Stimulated activated naive CD8-positive, alpha-beta T cell treated with anti-CD3 and anti-CD28 coated beads, Interleukin-15, amount 100 ng/mL, for 72 hours (primary cell): ENCODE data around the gene CBS.
"Not testable (repeated sequence)": the region's sequence is repeated elsewhere in the genome, so short reads cannot be mapped to it uniquely, and the experiment has no call there.

ENCODE experiments used
- ATAC-seq: fragments of 150-1000 bp; cut with Tn5 transposase; 2 replicates; pipeline ENCODE4 v1.10.0; 2021; ENCODE audit warnings: mild to moderate bottlenecking, moderate library complexity
- DNase-seq, 2 donors: peaks; one replicate each; pipeline ENCODE4 v3.0.0; 2021 to 2022
- H3K27ac Mint-ChIP-seq, 2 donors: one replicate each; pipeline ENCODE4 v1.8.0; 2022; ENCODE audit warnings: mild to moderate bottlenecking in 2 of 2, mixed read lengths in 2 of 2, moderate library complexity in 2 of 2
- H3K27me3 Mint-ChIP-seq: one replicate; pipeline ENCODE4 v1.8.0; 2022; ENCODE audit warnings: mixed read lengths
- H3K4me1 Mint-ChIP-seq: one replicate; pipeline ENCODE4 v1.8.0; 2022; ENCODE audit warnings: mild to moderate bottlenecking, mixed read lengths
- H3K4me3 Mint-ChIP-seq, 2 donors: one replicate each; pipeline ENCODE4 v1.8.0; 2022; ENCODE audit warnings: mild to moderate bottlenecking in 2 of 2, mixed read lengths in 2 of 2, moderate library complexity in 1 of 2
- H3K9me3 Mint-ChIP-seq, 2 donors: one replicate each; pipeline ENCODE4 v1.8.0; 2022; ENCODE audit warnings: mixed read lengths in 2 of 2

Gene CBS

DNA sequence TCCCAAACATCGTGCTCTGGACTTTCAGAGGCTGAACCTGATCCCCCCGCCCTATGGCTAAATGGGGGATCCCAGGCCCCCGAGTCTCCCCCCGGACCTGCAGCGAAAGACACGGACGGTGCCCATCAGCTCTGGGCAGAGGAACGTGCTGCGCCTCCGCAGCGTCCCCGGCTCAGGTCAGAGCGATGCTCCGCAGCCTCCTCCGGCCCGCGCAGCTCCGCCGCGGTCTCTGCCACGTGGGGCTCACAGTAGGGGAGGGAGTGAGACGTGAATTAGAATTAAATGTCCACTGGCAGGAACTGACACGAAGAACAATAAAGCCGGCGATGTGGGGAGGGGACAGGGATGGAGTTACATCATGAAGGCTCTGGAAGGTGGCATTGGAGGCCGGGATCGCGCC is 1.0 kb upstream of the CBS start:
- not testable (repeated sequence) for H3K27ac Mint-ChIP-seq, ATAC-seq

DNA sequence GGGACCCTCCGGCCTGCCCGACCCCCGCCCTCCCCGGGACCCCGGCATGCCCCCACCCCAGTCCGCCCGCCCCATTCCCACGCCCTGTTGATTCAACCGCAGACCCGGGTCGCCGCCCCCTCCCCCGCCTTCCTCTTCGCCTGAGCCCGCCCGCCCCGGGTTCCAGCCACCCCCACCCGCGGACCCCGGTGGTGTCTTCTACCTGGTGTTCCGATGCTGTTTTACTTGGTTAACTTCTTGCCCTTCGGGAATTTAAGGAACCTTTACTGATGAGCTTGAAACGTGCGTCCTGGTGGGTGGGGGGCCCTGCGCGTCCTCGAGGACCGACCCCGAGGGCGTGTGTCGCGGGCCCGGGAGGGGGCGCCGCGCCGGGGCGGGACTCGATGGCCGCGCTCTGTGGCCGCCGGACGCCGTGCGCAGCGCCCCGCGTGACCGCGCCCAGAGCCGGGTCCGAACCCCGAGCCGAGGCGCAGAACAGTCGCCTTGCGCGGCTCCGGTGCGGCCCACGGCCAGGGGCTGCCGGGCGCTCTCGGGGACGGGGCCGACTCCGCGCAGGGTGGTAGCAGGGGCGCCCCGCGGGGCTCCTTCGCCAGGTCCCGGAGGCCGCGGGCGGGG is 495 bp upstream of the CBS start:
- H3K4me1 Mint-ChIP-seq, DNase-seq, H3K9me3 Mint-ChIP-seq, H3K27me3 Mint-ChIP-seq, H3K27ac Mint-ChIP-seq, H3K4me3 Mint-ChIP-seq: not testable (repeated sequence)
- peak; percentile 62 for ATAC-seq

More for the DNA sequence above, 1.0 kb upstream of the CBS start:
- DNase-seq, H3K4me3 Mint-ChIP-seq, H3K27me3 Mint-ChIP-seq, H3K4me1 Mint-ChIP-seq, H3K9me3 Mint-ChIP-seq: not testable (repeated sequence)

DNA sequence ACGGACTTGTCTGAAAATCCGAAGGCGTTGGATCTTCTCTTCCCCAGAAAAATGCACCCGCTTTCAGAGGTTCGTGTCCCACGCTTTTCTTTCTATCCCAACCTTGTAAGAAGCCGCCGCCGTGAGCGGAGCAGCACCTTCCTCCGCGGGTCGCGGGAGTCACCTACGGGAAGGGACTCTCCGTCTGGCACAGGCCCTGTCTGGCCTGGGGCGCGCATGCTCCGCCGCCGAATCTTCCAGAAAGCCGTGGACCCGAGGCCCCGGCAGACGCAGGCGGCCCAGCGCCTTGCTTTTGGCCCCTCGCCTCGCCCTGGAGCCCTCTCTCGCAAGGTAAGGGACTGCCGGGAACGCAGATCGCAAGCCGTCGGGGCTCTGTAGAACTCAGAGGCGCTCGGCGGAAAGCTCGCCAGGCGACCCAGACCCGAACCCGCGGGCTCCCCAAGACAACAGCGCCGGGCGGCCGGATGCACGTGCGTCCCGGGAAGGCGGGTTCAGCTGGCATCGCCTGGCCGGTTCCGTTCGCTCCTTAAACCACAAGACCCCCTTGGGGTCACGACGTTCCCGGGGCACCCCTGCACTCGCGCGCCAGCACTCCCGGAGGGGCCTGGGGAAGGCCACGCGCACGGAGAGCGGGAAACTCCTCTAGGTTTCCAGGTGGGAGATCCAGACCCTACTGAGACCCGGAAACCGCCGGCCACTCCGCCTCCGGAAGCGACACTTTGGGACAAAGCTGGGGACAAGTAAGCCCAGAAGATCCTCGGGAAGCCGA is 1.1 kb downstream of the CBS start:
- H3K27me3 Mint-ChIP-seq, H3K9me3 Mint-ChIP-seq, H3K4me3 Mint-ChIP-seq, H3K27ac Mint-ChIP-seq, DNase-seq, H3K4me1 Mint-ChIP-seq: not testable (repeated sequence)
- peak; percentile 56 for ATAC-seq

DNA sequence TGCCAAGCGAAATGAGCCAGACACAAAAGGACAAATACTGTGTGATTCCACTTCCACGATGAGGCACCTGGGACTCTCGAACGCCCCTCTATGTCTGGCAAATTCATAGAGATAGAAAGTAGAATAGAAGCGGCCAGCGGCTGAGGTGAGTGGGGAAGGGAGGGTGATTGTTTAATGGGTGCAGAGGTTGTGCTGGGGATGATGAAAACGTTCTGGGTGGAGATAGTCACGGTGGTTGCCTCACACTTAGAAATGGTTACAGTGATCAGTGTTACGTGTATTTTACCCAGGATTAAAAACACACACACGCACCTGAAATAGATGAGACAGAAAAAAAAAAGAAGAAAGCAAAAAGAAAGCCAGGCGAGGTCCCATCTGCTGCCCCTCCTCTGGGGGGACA is 2.9 kb downstream of the CBS start:
- H3K4me1 Mint-ChIP-seq, DNase-seq, H3K27ac Mint-ChIP-seq, H3K4me3 Mint-ChIP-seq, H3K27me3 Mint-ChIP-seq, ATAC-seq, H3K9me3 Mint-ChIP-seq: not testable (repeated sequence)

DNA sequence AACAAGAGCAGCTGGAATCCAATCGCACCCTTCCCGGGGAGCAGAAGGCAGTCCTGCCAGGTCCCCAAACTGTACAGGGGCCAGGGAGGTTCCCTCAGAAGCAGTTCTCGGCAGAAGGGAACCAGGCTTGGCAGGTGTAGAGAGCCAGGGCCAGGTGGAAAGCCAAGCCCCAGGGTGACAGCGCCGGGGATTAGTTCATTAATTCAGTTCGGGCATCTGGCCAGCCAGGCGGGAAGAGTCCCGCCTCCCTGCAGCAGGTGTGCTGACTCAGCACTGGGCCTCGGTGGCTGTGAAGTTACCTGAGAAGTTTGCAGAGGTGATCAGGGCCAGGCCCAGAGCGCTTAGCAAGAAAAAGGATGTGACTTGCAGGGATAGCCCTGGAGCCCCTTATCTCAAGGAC is 6.0 kb downstream of the CBS start:
- not testable (repeated sequence) for H3K27ac Mint-ChIP-seq, H3K4me1 Mint-ChIP-seq, H3K27me3 Mint-ChIP-seq, DNase-seq, H3K9me3 Mint-ChIP-seq, ATAC-seq, H3K4me3 Mint-ChIP-seq

DNA sequence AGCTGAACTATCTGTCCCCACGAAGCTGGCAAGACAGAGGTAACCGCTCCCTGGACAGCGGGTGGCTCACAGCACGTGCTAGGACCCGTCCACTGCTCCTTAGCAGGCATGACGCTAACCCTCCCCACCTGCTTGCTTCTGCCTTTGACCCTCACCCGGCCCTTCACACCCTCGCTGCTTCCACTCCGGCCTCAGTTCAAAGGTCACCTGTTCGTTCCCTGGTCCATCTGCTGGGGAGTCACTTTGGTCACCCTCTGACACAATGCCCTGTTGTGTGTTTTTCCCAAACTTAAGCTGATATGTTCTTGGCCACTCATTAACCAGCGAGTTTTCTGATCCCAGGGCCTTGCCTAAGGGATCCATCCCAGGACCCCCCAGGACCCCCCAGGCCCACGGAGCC is 7.6 kb downstream of the CBS start:
- not testable (repeated sequence) for ATAC-seq, H3K4me1 Mint-ChIP-seq, H3K27ac Mint-ChIP-seq, H3K27me3 Mint-ChIP-seq, H3K9me3 Mint-ChIP-seq, DNase-seq, H3K4me3 Mint-ChIP-seq

DNA sequence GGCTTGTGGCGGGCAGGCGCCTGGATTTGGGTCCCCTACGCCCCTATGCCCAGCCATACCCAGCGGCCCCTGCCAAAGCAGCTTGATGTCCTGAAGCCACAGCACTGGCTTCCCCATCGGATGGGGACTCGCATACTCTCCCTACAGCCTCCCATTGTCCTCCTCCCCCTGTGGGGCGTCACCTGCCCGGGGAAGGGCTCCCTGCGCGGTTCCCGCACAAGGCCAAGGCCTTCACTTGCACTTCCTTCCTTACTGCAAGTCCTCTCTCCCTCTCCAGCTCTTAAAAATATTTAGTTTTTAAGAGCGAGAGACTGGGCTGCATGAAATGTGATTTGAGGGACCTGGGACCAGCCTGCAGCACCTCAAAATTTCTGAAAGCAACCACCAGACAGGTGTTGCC is 8.9 kb downstream of the CBS start:
- H3K27ac Mint-ChIP-seq, H3K9me3 Mint-ChIP-seq, H3K4me3 Mint-ChIP-seq, DNase-seq, H3K4me1 Mint-ChIP-seq, H3K27me3 Mint-ChIP-seq, ATAC-seq: not testable (repeated sequence)

DNA sequence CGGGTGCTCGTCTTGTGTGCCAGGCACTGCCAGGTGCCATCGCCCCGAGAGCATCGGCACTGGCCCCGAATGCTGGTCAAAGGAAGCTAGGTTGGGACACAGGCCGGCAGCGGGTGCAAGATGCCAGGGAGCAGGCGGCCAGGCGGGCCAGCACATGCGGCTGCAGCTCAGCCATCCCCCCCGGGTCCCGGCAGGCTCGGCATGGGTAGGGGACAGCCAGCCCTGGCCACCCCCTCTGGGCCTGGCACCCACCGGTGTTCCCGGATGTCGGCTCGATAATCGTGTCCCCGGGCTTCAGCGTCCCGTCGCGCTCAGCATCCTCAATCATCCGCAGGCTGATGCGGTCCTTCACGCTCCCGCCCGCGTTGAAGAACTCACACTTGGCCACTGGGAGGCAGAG is 9.6 kb downstream of the CBS start:
- DNase-seq, H3K4me1 Mint-ChIP-seq, H3K27me3 Mint-ChIP-seq, H3K9me3 Mint-ChIP-seq, H3K4me3 Mint-ChIP-seq, H3K27ac Mint-ChIP-seq: not testable (repeated sequence)
- ATAC-seq = peak; percentile 9

DNA sequence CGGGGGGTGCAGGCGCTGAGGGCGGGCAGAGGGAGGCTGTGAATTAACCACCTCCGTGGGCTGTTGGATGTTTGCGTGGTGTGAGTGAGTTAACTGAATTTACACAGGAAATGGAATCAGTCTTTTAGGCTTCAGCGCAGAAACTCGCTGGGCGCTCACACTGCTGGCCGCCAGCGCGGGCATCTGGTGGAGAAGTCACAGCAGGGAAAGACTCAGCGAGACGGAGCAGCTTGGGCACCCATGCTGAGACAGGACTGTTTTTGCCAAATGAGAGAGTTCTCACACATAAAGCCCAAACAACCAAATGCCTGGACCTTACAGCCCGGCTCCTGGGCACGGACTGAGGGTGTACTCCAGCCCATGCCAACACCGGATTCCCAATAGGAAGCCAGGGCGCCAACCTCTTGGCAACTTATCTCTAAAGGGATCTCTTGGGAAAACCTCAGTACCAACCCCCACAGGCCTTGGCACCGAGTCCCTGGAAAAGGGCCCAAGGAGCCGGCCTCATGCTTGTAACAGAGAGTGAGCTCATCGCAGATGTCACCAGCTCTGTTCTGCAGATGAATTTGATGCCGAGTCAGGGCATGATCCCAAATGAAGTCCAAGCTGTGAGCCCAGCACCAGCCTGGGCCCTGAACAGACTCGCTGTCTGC is 11.2 kb downstream of the CBS start:
- H3K27ac Mint-ChIP-seq, DNase-seq, H3K27me3 Mint-ChIP-seq, H3K4me1 Mint-ChIP-seq, H3K9me3 Mint-ChIP-seq, H3K4me3 Mint-ChIP-seq, ATAC-seq: not testable (repeated sequence)

DNA sequence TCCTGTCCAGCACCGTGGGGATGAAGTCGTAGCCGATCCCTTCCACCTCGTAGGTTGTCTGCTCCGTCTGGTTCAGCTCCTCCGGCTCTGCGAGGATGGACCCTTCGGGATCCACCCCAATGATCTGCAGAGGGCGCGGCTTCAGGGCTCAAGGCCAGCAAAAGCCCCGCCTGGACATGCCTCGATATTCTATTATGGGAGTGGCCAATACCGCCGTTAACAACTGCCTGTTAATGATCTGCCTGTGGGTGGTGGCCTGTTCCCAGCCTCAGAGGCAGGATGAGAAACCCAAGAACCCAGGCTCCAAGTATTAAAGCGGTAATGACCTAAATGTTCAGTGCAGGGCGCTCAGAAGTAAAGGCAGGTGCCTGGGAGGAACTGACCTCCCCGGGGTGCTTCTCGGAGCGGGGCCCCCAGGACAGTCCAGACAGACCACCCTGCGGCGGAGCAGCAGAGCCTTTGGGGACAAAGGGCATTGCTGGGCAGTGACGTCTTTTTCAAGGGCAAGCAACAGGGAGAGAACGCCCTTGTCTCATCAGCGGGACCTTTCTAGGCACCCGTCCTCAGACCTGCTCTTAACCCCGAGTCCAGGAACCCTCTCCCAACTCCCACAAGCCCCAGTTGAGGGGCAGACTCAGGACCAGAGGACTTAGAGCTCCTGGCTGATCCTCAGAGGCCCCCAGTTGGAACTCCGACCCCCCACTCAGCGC is 12.5 kb downstream of the CBS start:
- not testable (repeated sequence) for H3K27ac Mint-ChIP-seq, H3K9me3 Mint-ChIP-seq, H3K4me3 Mint-ChIP-seq, DNase-seq, H3K27me3 Mint-ChIP-seq, H3K4me1 Mint-ChIP-seq, ATAC-seq

DNA sequence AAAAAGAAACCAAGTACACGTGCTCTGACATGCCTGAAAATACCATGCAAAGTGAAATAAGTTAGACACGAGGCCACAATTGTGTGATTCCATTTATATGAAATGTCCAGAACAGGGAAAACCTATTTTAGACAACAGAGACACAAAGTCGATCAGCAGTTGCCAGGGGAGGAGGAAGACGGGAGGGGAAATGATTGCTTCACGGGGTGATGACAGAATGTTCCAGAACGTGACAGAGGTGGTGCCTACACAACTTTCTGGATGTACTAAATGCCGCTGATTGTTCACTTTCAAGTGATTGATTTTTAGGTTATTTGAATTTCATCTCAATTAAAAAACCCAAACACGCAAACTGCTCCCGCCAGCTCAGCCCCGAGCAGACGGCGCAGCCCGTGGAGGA is 22.5 kb downstream of the CBS start:
- DNase-seq, H3K4me3 Mint-ChIP-seq, H3K27me3 Mint-ChIP-seq, H3K9me3 Mint-ChIP-seq, H3K27ac Mint-ChIP-seq, H3K4me1 Mint-ChIP-seq, ATAC-seq: not testable (repeated sequence)

DNA sequence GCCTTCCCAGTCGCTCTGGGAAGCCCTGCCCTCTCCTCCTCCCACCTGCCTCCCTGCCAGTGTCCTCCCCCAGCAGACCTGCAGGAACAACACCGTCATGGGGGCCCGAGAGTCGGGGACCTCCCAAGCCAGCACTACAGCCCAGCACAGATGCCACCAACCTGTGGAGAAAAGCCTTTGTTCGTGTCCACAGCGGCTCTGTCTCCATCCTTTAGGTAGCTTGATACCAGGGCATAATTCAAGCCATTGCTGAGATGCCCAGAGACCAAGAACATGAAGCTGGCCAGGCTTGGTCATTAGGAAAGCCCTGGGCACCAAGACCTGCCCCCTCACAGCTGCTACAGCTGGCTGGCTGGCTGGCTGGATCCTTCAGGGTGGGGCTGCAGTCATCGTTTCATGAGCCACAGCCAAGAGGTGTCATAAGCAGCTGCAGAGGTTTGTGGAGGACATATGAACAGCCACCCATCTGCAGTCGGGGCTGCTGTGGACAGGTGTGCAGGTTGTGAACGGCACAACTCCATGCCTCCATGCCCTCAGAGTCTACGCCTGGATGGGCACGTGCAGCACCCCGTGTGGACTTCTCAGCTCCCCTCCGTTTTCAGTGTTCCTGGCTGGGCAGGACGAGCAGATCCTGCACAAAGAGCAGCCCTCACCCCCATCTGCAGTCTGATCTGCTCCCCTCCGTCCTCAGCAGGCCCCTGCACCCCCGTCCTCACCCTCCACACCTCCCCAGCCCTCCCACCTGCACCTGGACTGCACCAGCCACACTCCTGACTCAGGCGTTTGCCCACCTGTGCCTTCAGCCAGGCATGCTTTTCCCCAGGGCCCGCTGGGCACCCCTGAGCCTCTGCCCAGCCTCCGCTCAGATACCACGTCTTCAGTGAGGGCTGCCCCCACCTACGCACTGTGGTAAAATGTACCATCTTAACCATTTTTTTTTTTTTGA is 29.5 kb downstream of the CBS start:
- not testable (repeated sequence) for H3K27me3 Mint-ChIP-seq, H3K9me3 Mint-ChIP-seq, H3K27ac Mint-ChIP-seq
- ATAC-seq (peak; percentile 73), DNase-seq (peak in 1 of 2 donors; percentile 52)
- Mint-ChIP-seq H3K4me3 (peak overlapping the region; percentile 62), H3K4me1 (peaks cover 14% of the 10 kb centered on the region)

DNA sequence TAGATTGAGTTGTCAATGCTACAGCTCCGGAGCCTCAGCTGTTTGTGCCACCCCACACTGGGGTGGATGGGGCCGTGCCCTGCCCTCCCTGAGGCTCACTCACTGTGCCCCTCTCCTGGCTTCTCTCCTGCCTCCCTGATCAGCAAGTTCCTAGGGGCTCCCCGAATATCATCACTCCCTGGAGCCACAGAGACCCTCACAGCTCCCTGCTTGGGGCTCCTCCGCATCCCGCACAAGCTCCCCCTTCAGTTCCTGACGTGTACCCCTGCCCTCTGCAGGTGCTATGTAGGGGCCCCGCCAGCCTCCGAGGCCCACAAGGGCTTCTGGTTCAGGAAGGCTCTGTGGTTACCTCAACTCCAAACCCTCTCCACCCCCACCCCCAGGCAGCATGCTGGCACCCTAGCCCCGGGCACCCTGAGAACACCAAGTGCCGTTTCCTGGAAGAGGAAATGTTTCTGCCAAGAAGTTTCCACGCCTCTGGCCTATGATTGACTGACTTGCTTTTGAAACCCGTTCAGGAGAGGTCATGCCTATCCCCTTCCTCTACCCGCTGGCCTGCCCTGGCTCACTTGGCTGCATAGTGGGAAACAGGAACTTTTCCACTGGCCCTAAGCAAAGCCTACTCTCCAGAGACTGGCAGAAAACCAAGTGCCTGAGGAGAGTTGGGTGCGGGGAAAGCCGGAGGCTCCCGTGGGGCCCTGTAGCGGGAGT is 30.3 kb downstream of the CBS start:
- H3K4me3 Mint-ChIP-seq = peak overlapping the region; percentile 62 to 73
- peak; percentile 70 for ATAC-seq
- H3K27ac Mint-ChIP-seq = peak overlapping the region in 1 of 2 donors; percentile 81
- DNase-seq = peak in 1 of 2 donors; percentile 27
- peaks cover 14% of the 10 kb centered on the region for H3K4me1 Mint-ChIP-seq
- H3K27me3 Mint-ChIP-seq, H3K9me3 Mint-ChIP-seq: not testable (repeated sequence)

DNA sequence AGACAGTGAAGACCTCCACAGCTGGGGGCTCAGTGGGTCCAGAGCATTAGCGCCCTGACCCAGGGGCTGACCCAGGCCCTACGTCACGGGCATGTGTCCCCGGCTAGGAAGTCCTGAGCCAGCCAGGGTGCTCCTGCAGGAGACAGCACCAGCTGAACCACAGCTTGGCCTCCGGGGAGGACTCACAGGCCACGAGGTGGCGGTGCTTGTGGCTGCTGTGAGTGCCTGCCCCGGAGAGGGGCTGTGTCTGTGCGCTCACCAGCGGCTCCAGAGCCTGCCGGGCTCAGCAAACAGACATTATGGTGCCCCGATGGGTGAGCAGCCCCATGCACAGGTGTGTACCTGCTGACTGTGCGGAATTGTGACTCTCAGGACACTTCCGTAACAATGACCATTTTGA is 31.1 kb downstream of the CBS start:
- ATAC-seq = peak; percentile 16
- H3K27ac Mint-ChIP-seq, H3K4me3 Mint-ChIP-seq, DNase-seq, H3K9me3 Mint-ChIP-seq, H3K27me3 Mint-ChIP-seq: not testable (repeated sequence)
- H3K4me1 Mint-ChIP-seq = peaks cover 14% of the 10 kb centered on the region
